Sigmoid colon (tissue), 7 donors: ENCODE results near the gene TMEM132D. TPM values are rescaled to one million over a fixed set of nuclear protein-coding genes. Genes with fewer than 3 reads are reported as not detected.

ENCODE experiments used
- DNase-seq: peaks from one replicate; pipeline ENCODE4 v3.0.0-alpha.2; 2019
- H3K27ac ChIP-seq, 4 donors: fragments of 200-600 bp; sonication (generic); one replicate each; pipeline ENCODE4 v1.5.1; 2016 to 2019; ENCODE audit warnings: mild to moderate bottlenecking in 1 of 4
- H3K27me3 ChIP-seq, 3 donors: fragments of 200-600 bp; sonication (generic); one replicate each; pipeline ENCODE4 v1.5.1; 2019; ENCODE audit warnings: mild to moderate bottlenecking in 1 of 3
- H3K36me3 ChIP-seq, 4 donors: fragments of 200-600 bp; sonication (generic); one replicate each; pipeline ENCODE4 v1.5.1; 2016 to 2019
- H3K4me1 ChIP-seq, 4 donors: fragments of 200-600 bp; sonication (generic); one replicate each; pipeline ENCODE4 v1.5.1; 2017 to 2019
- H3K4me3 ChIP-seq, 4 donors: fragments of 200-600 bp; sonication (generic); one replicate each; pipeline ENCODE4 v1.5.1; 2017 to 2019; ENCODE audit warnings: mild to moderate bottlenecking in 2 of 4, moderate library complexity in 1 of 4
- H3K9me3 ChIP-seq, 4 donors: fragments of 200-600 bp in 3 of 4; sonication (generic) in 3 of 4; one replicate each; pipeline versions ENCODE4 v1.5.1 to v1.6.1; 2013 to 2019
- CTCF ChIP-seq, 4 experiments: fragments of 450-650 bp in 3 of 4; fragments of 200-600 bp in 1 of 4; IDR thresholded peaks; one replicate each; pipeline ENCODE4 v1.5.1; 2016 to 2019; ENCODE audit warnings: antibody characterized with exemption in 4 of 4, mild to moderate bottlenecking in 3 of 4, moderate library complexity in 2 of 4
- EP300 ChIP-seq, 4 donors: sonication (generic); formaldehyde crosslinking; IDR thresholded peaks; one replicate each; pipeline ENCODE4 v1.6.1; 2017; ENCODE audit warnings: antibody characterized with exemption in 4 of 4
- POLR2A ChIP-seq, 2 donors: fragments of 450-650 bp; IDR thresholded peaks; one replicate each; pipeline ENCODE4 v1.6.1; 2016; ENCODE audit warnings: antibody characterized with exemption in 2 of 2, mild to moderate bottlenecking in 2 of 2, moderate library complexity in 2 of 2
- POLR2AphosphoS5 ChIP-seq, 4 donors: sonication (generic); formaldehyde crosslinking; IDR thresholded peaks; one replicate each; pipeline ENCODE4 v1.6.1; 2017; ENCODE audit warnings: antibody characterized with exemption in 4 of 4
- WGBS, 2 donors: extraction: QIAGEN DNeasy Blood & Tissue Kit; methylation state at CpG; one replicate each; pipeline ENCODE4 v1.1.7; 2013; 5-methylcytosine and 5-hydroxymethylcytosine counted together
- intact Hi-C: fragments of 100-400 bp; cut with DNase I; formaldehyde crosslinking; loops from one replicate; pipeline ENCODE4 v1.15.1; 2023
- polyA plus RNA-seq, 3 donors: library from polyadenylated mRNA; stranded (reverse); fragments of 200-250 nt; gene quantifications; one replicate each; pipeline ENCODE4 v1.2.3, GENCODE V29; 2013
- total RNA-seq, 4 donors: library from RNA; depleted of rRNA; stranded (reverse); fragments of >200 nt; gene quantifications; one replicate each; pipeline ENCODE4 v1.1.0, GENCODE V29; 2016
- donor health status: healthy with polysubstance abuse.
- donor health status: Bipolar disorder and iron deficiency.
- donor health status: healthy.

Gene TMEM132D
- total and polyA plus RNA-seq, 7 donors: under 0.01 to 0.03 (median under 0.01) TPM; not detected in 3

- no peaks in the 10 kb centered on the region for H3K36me3 ChIP-seq
- intact Hi-C loops: no loop called here
- H3K4me1 ChIP-seq: no peaks in the 10 kb centered on the region
- H3K27me3 ChIP-seq: no peaks in the 10 kb centered on the region
- TF ChIP-seq EP300 (IDR thresholded peaks at IDR 0.05) (no peak), POLR2AphosphoS5 (IDR thresholded peaks at IDR 0.05) (no peak), CTCF (IDR thresholded peaks at IDR 0.05) (no peak), POLR2A (IDR thresholded peaks at IDR 0.05) (no peak)
- no peak for DNase-seq
- H3K27ac ChIP-seq: no peak overlapping the region
- no peak overlapping the region for H3K4me3 ChIP-seq
- 78 to 81% methylated on average over 8 of the region's 8 CpGs for WGBS, 2 donors
- H3K9me3 ChIP-seq: peaks cover 0 to 8% (median 0%) of the 10 kb centered on the region in 4 donors
Observed at GRCh38 chr12:129363041-129363440, 540.8 kb downstream of the TMEM132D start.

- Histone ChIP-seq H3K4me1 (no peaks in the 10 kb centered on the region), H3K27me3 (no peaks in the 10 kb centered on the region), H3K36me3 (no peaks in the 10 kb centered on the region), H3K4me3 (no peak overlapping the region), H3K9me3 (no peaks in the 10 kb centered on the region), H3K27ac (no peak overlapping the region)
- WGBS, 2 donors: 89 to 93% methylated on average over 6 of the region's 6 CpGs
- TF ChIP-seq POLR2A (IDR thresholded peaks at IDR 0.05) (no peak), POLR2AphosphoS5 (IDR thresholded peaks at IDR 0.05) (no peak), CTCF (IDR thresholded peaks at IDR 0.05) (no peak), EP300 (IDR thresholded peaks at IDR 0.05) (no peak)
- intact Hi-C loops: no loop called here
- no peak for DNase-seq
Observed at GRCh38 chr12:129357233-129357632, 546.6 kb downstream of the TMEM132D start.

- intact Hi-C loops: no loop called here
- no peaks in the 10 kb centered on the region for H3K9me3 ChIP-seq
- TF ChIP-seq POLR2A (IDR thresholded peaks at IDR 0.05) (no peak), EP300 (IDR thresholded peaks at IDR 0.05) (no peak), POLR2AphosphoS5 (IDR thresholded peaks at IDR 0.05) (no peak), CTCF (IDR thresholded peaks at IDR 0.05) (no peak)
- no peaks in the 10 kb centered on the region for H3K36me3 ChIP-seq
- WGBS, 2 donors: 93 to 94% methylated on average over 6 of the region's 6 CpGs
- H3K27me3 ChIP-seq: no peaks in the 10 kb centered on the region
- no peak for DNase-seq
- no peak overlapping the region for H3K27ac ChIP-seq
- no peak overlapping the region for H3K4me3 ChIP-seq
- H3K4me1 ChIP-seq: no peaks in the 10 kb centered on the region
Observed at GRCh38 chr12:129351481-129351880, 552.3 kb downstream of the TMEM132D start.

- no peak overlapping the region for H3K4me3 ChIP-seq
- H3K36me3 ChIP-seq: no peaks in the 10 kb centered on the region
- intact Hi-C loops: no loop called here
- DNase-seq: no peak
- no peaks in the 10 kb centered on the region for H3K4me1 ChIP-seq
- peaks cover 0 to 4% (median 4%) of the 10 kb centered on the region in 4 donors for H3K9me3 ChIP-seq
- no peak overlapping the region for H3K27ac ChIP-seq
- TF ChIP-seq POLR2A (IDR thresholded peaks at IDR 0.05) (no peak), EP300 (IDR thresholded peaks at IDR 0.05) (no peak), POLR2AphosphoS5 (IDR thresholded peaks at IDR 0.05) (no peak), CTCF (IDR thresholded peaks at IDR 0.05) (no peak)
- 42 to 72% methylated on average over 7 of the region's 7 CpGs for WGBS, 2 donors
- H3K27me3 ChIP-seq: no peaks in the 10 kb centered on the region
Observed at GRCh38 chr12:129339336-129339735, 564.5 kb downstream of the TMEM132D start.

GRCh38 chr12:129337413-129337812 is 566.4 kb downstream of the TMEM132D start:
- TF ChIP-seq POLR2AphosphoS5 (IDR thresholded peaks at IDR 0.05) (no peak), POLR2A (IDR thresholded peaks at IDR 0.05) (no peak), CTCF (IDR thresholded peaks at IDR 0.05) (no peak), EP300 (IDR thresholded peaks at IDR 0.05) (no peak)

More at GRCh38 chr12:129337413-129337812, 566.4 kb downstream of the TMEM132D start:
- no peaks in the 10 kb centered on the region for H3K4me1 ChIP-seq
- no peak overlapping the region for H3K4me3 ChIP-seq
- H3K9me3 ChIP-seq: peaks cover 0 to 4% (median 4%) of the 10 kb centered on the region in 4 donors
- no peak for DNase-seq
- no peaks in the 10 kb centered on the region for H3K27me3 ChIP-seq
- no peak overlapping the region for H3K27ac ChIP-seq
- H3K36me3 ChIP-seq: no peaks in the 10 kb centered on the region
- intact Hi-C loops: no loop called here
- WGBS, 2 donors: 91% methylated on average over 17 of the region's 17 CpGs
